Activated CD4-positive, alpha-beta T cell treated with anti-CD3 and anti-CD28 coated beads, Interleukin-2, amount 50 U/mL, for 4 hours (primary cell): ENCODE data around the gene UPK3B.
"Not testable (repeated sequence)": the region's sequence is repeated elsewhere in the genome, so short reads cannot be mapped to it uniquely, and the experiment has no call there.

ENCODE experiments used
- DNase-seq, 2 experiments: peaks; one replicate each; pipeline ENCODE4 v3.0.0-alpha.2; 2020

The UPK3B gene

GRCh38 chr7:76509931-76510877 lies at the start of gene UPK3B:
Gene UPK3B (plus strand): TSS chr7:76510552. CDS start chr7:76510653, 101 bp downstream.
- no peak for DNase-seq

DNA sequence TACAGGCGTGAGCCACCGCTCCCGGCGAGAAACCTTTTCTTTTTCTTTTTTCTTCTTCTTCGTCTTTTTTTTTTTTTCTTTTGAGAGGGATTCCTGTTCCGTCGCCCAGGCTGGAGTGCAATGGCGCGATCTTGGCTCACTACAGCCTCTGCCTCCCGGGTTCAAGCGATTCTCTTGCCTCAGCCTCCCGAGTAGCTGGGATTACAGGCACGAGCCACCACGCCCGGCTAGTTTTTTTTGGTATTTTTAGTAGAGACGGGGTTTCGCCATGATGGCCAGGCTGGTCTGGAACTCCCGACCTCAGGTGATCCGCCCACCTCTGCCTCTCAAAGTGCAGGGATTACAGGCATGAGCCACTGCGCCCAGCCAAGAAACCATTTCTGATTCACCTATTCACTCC lies 49.6 kb upstream of the UPK3B start:
- DNase-seq = not testable (repeated sequence)

DNA sequence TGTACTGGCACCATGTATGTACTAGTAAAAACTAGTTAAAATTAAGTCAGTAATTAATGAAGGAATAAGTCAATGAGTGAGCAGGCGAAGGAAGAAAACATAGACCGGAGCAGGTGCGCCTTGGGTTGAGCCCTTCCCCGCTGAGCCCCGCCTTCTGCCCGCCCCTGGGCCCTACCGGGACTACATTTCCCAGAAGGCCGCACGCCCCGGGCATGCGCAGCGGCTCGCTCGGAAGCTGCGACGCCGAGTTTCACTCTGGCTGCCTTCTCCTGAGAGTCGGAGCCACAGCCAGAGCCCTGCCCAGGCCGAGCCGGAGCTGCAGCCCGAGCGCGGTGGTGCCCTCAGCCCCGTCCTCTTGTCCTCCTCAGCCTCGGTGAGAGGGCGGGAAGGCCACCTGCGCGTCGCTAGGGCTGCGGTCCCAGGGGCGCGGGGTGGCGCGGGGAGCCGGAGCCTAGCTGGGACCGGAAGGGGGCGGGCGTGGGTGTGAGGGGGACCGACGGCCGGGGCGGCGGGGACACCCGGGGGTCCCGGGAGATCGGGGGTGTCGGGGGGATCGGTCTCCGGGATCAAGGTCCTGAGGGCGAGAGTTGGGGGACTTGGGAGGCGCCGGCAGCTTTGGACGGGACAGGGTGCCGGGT lies 48.8 kb upstream of the UPK3B start, which contains the start of gene DTX2:
Gene DTX2, plus strand, starts transcription at position 246 of the 638 bp plus-strand sequence. CDS start 18,801 bp downstream, outside the sequence.
- DNase-seq = peak; percentile 32 to 35

DNA sequence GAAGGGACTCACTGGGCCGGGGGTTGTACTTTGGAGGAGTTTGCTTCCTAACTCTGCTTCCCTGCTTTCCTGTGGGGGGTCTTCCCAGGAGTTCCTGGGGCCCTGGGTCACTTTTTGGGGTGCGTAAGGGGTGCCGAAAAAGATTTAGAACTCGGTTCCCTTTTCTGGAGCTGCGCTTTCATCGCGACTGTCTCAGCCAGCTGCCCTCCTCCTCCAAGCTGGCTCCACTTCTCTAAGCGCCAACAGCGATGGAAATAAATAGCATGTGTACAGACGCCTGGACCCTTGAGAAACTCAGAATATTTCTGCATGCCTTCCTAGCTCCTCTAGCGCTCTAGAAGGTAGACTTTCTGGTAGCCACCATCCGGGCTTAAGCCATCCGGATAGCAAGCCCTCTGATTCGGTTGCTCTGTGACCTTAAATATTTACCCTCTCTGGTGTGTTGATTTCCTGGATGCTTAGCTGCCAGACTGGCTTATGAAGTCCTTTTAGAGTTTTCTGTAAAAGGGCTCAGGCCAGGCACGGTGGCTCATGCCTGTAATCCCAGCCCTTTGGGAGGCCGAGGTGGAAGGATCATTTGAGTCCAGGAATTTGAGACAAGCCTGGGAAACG lies 48.0 kb upstream of the UPK3B start:
- DNase-seq = not testable (repeated sequence)

- not testable (repeated sequence) for DNase-seq
Observed at GRCh38 chr7:76464959-76465358, 45.4 kb upstream of the UPK3B start.

- DNase-seq = not testable (repeated sequence)
Observed at GRCh38 chr7:76465950-76466349, 44.4 kb upstream of the UPK3B start.

- not testable (repeated sequence) for DNase-seq
Observed at GRCh38 chr7:76467743-76468404, 42.5 kb upstream of the UPK3B start.

- not testable (repeated sequence) for DNase-seq
Observed at GRCh38 chr7:76471556-76472221, 38.7 kb upstream of the UPK3B start.

DNA sequence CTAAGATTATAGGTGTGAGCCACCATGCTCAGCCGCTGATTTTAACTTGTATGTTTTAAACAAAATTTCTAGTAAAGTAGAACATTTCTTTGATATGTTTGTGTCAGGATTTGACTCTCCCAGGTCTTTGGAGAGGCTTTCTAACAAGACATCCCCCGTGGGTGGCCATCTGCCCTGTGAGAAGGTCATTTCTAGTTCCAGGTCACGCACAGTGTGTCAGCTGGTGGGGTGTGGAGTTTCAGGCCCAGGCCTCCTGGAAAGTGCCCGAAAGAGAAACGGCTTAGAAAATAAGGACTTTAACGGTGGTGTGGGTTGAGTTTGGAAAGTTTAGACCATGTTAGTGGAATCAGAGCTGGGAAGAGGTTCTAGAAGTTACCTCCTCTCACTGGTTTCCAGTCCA lies 37.3 kb upstream of the UPK3B start:
- not testable (repeated sequence) for DNase-seq

DNA sequence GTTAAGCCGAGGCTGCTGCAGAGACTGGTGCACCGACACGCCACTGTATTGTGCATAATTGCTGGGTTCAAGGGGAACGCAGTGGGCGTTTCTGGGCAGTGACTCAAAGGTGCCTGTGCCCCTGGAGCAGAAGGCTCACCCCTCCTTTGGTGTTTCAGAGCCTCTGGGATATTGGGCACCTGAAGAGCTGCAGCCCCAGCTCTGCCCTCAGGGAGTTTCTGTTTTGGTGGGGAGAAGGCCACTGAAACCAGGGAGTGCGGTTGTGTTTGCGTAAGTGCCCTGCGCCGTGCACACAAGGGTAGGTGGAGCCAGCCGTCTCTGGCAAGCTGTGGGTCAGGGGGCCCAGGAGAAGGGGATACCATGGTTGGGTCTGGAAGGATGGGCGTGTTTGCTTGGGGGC lies 34.1 kb upstream of the UPK3B start:
- DNase-seq = not testable (repeated sequence)

GRCh38 chr7:76476742-76477474 lies 33.4 kb upstream of the UPK3B start:
- DNase-seq = not testable (repeated sequence)

DNA sequence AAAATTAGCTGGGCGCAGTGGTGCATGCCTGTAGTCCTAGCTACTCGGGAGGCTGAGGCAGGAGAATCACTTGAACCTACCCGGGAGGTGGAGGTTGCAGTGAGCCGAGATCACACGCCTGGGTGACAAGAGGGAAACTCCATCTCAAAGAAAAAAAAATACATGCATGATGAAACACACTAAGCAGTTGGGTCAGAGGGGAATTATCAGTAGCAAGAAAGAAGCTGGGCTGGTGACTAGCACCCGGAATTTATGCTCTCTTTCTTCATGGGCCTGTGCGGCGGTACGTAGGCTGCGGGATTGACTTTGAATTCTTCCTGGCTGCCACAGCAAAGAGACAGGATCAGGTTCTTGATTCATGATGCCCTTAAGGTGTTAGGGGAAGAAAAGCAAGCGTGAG lies 30.7 kb upstream of the UPK3B start:
- DNase-seq = not testable (repeated sequence)

GRCh38 chr7:76480403-76481253 lies 29.7 kb upstream of the UPK3B start:
- not testable (repeated sequence) for DNase-seq

GRCh38 chr7:76482660-76483059 lies 27.7 kb upstream of the UPK3B start:
- not testable (repeated sequence) for DNase-seq

- DNase-seq = not testable (repeated sequence)
Observed at GRCh38 chr7:76483081-76483480, 27.3 kb upstream of the UPK3B start.

DNA sequence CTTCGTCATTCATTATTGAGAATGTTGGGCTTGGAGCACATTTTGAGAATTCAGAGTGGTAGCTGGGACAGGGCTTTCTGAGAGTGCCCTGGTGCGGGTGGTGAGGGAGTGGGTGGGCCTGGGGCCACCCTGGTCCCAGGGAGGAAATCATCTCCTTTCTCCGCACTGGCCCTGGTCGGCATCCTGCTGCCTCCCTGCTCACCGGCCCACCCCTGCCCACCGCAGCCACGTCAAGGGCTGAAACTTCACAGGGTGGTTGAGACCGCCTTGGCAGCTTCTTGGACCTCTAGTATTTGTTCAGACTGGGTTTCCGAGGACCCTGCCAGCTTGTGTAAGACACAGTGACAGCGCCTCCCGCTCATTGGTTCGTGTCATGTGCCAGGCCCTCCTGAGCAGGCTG lies 25.9 kb upstream of the UPK3B start:
- not testable (repeated sequence) for DNase-seq

- not testable (repeated sequence) for DNase-seq
Observed at GRCh38 chr7:76485822-76486610, 24.3 kb upstream of the UPK3B start.

DNA sequence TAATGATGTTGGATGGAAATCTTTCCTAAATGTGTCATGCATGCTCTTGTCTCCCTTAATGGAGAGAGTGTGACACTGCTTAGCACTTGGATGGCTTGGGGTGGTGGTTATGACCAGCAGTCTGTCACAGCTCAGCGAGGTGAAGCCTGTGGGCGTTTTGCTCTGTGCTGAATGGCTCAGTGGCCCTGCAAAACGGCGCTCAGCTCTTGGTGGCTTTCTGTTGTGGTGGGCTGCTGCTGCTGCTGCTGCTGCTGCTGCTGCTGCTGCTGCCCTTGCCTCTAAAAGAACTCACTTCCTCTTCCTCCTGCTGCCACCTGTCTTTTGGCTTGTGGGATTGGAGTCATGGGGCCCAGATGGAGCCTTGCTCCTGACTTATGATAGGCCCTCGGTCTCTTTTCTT lies 23.7 kb upstream of the UPK3B start:
- DNase-seq = peak in 1 of 2 experiments; percentile 19

GRCh38 chr7:76487969-76488368 lies 22.4 kb upstream of the UPK3B start:
- not testable (repeated sequence) for DNase-seq
